Ascending aorta (tissue), 2 donors: ENCODE measurements around the gene KLHL17. TPM values are rescaled to one million over a fixed set of nuclear protein-coding genes. Genes with fewer than 3 reads are reported as not detected.

Experiments
- DNase-seq, 2 donors: peaks; one replicate each; pipeline ENCODE4 v3.0.0-alpha.2; 2019; ENCODE audit warnings: low spot score in 2 of 2
- H3K27ac ChIP-seq, 2 donors: fragments of 200-600 bp; sonication (generic); one replicate each; pipeline ENCODE4 v1.5.1; 2016 to 2017; ENCODE audit warnings: mild to moderate bottlenecking in 1 of 2
- H3K27me3 ChIP-seq: fragments of 200-600 bp; sonication (generic); one replicate; pipeline ENCODE4 v1.5.1; 2017
- H3K36me3 ChIP-seq, 2 donors: fragments of 200-600 bp; sonication (generic); one replicate each; pipeline ENCODE4 v1.5.1; 2016
- H3K4me1 ChIP-seq, 2 donors: fragments of 200-600 bp; sonication (generic); one replicate each; pipeline ENCODE4 v1.5.1; 2016 to 2017; ENCODE audit warnings: mild to moderate bottlenecking in 1 of 2
- H3K4me3 ChIP-seq, 2 donors: fragments of 200-600 bp; sonication (generic); one replicate each; pipeline ENCODE4 v1.5.1; 2016 to 2017; ENCODE audit warnings: mild to moderate bottlenecking in 1 of 2
- H3K9me3 ChIP-seq, 2 donors: fragments of 200-600 bp; sonication (generic); one replicate each; pipeline ENCODE4 v1.5.1; 2016
- CTCF ChIP-seq, 3 experiments: fragments of 200-600 bp in 2 of 3; fragments of 450-650 bp in 1 of 3; sonication (generic) in 2 of 3; IDR thresholded peaks; one replicate each; pipeline ENCODE4 v1.5.1; 2016 to 2019; ENCODE audit warnings: antibody characterized with exemption in 3 of 3, mild to moderate bottlenecking in 1 of 3, moderate library complexity in 1 of 3
- intact Hi-C: fragments of 100-400 bp; cut with DNase I; formaldehyde crosslinking; loops from one replicate; pipeline ENCODE4 v1.15.1; 2023
- total RNA-seq: library from RNA; depleted of rRNA; stranded (reverse); fragments of >200 nt; gene quantifications from one replicate; pipeline ENCODE4 v1.1.0, GENCODE V29; 2016

KLHL17 gene
- 16.6 TPM for total RNA-seq

GRCh38 chr1:960363-961131, at the start of gene KLHL17:
TSS of gene KLHL17 (plus strand) at chr1:960584. CDS start at chr1:960694, 110 bp downstream.
- no peak within 1 kb of the TSS for H3K27ac ChIP-seq
- intact Hi-C loops: no loop called here

GRCh38 chr1:910881-911721, 49.3 kb upstream of the KLHL17 start:
- no peaks in the 10 kb centered on the region for H3K9me3 ChIP-seq
- peak in 1 of 2 donors; percentile 50 for DNase-seq
- H3K27ac ChIP-seq: no peak overlapping the region
- no peaks in the 10 kb centered on the region for H3K27me3 ChIP-seq
- intact Hi-C loops: no loop called here
- H3K4me1 ChIP-seq: peaks cover 0 to 5% of the 10 kb centered on the region in 2 donors
- TF ChIP-seq CTCF (IDR thresholded peaks at IDR 0.05): no peak
- no peak overlapping the region for H3K4me3 ChIP-seq
- no peaks in the 10 kb centered on the region for H3K36me3 ChIP-seq

More at GRCh38 chr1:960363-961131, at the start of gene KLHL17:
- peaks cover 15 to 26% of the 10 kb centered on the region in 2 donors for H3K36me3 ChIP-seq
- TF ChIP-seq CTCF (IDR thresholded peaks at IDR 0.05): no peak
- DNase-seq: peak in 1 of 2 donors; percentile 82
- no peaks in the 10 kb centered on the region for H3K27me3 ChIP-seq
- no peaks in the 10 kb centered on the region for H3K9me3 ChIP-seq
- peaks cover 8 to 27% of the 10 kb centered on the region in 2 donors for H3K4me1 ChIP-seq
- peak within 1 kb of the TSS; percentile 89 to 92 for H3K4me3 ChIP-seq

GRCh38 chr1:911875-912739, 48.3 kb upstream of the KLHL17 start:
- DNase-seq: peak in 1 of 2 donors; percentile 54
- H3K27me3 ChIP-seq: no peaks in the 10 kb centered on the region
- intact Hi-C loops: no loop called here

GRCh38 chr1:912740-913301, 47.6 kb upstream of the KLHL17 start:
- Histone ChIP-seq H3K4me3 (no peak overlapping the region), H3K27me3 (no peaks in the 10 kb centered on the region), H3K27ac (no peak overlapping the region), H3K4me1 (peaks cover 0 to 12% of the 10 kb centered on the region in 2 donors), H3K9me3 (no peaks in the 10 kb centered on the region), H3K36me3 (no peaks in the 10 kb centered on the region)
- intact Hi-C loops: no loop called here
- peak; percentile 4 to 58 for DNase-seq
- no peak for TF ChIP-seq CTCF (IDR thresholded peaks at IDR 0.05)

More at GRCh38 chr1:911875-912739, 48.3 kb upstream of the KLHL17 start:
- H3K27ac ChIP-seq: no peak overlapping the region
- no peak for TF ChIP-seq CTCF (IDR thresholded peaks at IDR 0.05)
- no peak overlapping the region for H3K4me3 ChIP-seq
- H3K4me1 ChIP-seq: peaks cover 0 to 12% of the 10 kb centered on the region in 2 donors
- no peaks in the 10 kb centered on the region for H3K9me3 ChIP-seq
- H3K36me3 ChIP-seq: no peaks in the 10 kb centered on the region
